Adrenal gland (tissue), 5 donors: ENCODE results near the gene NECTIN1.

Experiments used
- POLR2A ChIP-seq, 2 donors: fragments of 450-650 bp; IDR thresholded peaks; one replicate each; pipeline ENCODE4 v1.6.1; 2017; ENCODE audit warnings: antibody characterized with exemption in 2 of 2, mild to moderate bottlenecking in 2 of 2, moderate library complexity in 1 of 2
- TF ChIP-seq, protein P1 (sequence below), 6 experiments: fragments of 450-650 bp in 4 of 6; fragments of 200-600 bp in 2 of 6; sonication (generic) in 1 of 6; IDR thresholded peaks; 1 replicate in 5 of 6; 2 replicates in 1 of 6; pipeline versions ENCODE4 v1.5.1 to v1.8.0; 2016 to 2021; ENCODE audit warnings: antibody characterized with exemption in 6 of 6, mild to moderate bottlenecking in 2 of 6, moderate library complexity in 1 of 6
- donor health status: DM: no; HTN: no; CAD: no.

DNA sequence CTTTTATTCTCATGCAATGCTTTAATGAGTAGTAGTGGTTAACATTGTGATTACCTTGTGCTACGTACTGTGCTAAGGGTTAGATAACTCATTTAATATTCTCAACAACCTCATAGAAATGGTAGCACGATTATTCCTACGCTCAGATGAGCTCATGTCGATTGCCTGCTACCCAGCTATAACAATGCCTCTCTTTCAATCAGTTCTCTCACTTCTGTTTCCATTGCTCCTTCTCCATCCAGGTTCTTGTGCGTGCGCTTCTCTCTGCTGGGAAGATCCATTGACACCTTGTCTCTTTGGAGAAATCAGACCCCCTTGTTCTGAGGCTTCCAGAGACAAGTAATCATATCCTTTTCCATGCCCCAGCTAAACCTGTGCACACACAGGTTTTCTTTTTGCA, 120.8 kb downstream of the NECTIN1 start:
- TF ChIP-seq, protein P1, sequence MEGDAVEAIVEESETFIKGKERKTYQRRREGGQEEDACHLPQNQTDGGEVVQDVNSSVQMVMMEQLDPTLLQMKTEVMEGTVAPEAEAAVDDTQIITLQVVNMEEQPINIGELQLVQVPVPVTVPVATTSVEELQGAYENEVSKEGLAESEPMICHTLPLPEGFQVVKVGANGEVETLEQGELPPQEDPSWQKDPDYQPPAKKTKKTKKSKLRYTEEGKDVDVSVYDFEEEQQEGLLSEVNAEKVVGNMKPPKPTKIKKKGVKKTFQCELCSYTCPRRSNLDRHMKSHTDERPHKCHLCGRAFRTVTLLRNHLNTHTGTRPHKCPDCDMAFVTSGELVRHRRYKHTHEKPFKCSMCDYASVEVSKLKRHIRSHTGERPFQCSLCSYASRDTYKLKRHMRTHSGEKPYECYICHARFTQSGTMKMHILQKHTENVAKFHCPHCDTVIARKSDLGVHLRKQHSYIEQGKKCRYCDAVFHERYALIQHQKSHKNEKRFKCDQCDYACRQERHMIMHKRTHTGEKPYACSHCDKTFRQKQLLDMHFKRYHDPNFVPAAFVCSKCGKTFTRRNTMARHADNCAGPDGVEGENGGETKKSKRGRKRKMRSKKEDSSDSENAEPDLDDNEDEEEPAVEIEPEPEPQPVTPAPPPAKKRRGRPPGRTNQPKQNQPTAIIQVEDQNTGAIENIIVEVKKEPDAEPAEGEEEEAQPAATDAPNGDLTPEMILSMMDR (IDR thresholded peaks at IDR 0.05) = no peak
- TF ChIP-seq POLR2A (IDR thresholded peaks at IDR 0.05) = no peak
